Right lobe of liver (tissue), 4 donors: ENCODE data around the gene CEP83.

ENCODE experiments used
- CTCF ChIP-seq, 4 donors: fragments of 200-600 bp in 3 of 4; fragments of 450-650 bp in 1 of 4; IDR thresholded peaks; one replicate each; pipeline versions ENCODE4 v1.5.1 to v1.8.0; 2016 to 2022; ENCODE audit warnings: antibody characterized with exemption in 4 of 4, mild to moderate bottlenecking in 2 of 4
- POLR2A ChIP-seq: fragments of 450-650 bp; IDR thresholded peaks from one replicate; pipeline ENCODE4 v1.6.1; 2017; ENCODE audit warnings: antibody characterized with exemption, mild to moderate bottlenecking
- donor health status: DM: no; HTN: no; CAD: no.
- donor health status: DM: no; HTN: no; CAD: no.
- donor health status: DM: no; HTN: yes; CAD: no.

GRCh38 chr12:94267537-94267872 is 192.2 kb downstream of the CEP83 start:
- TF ChIP-seq CTCF (IDR thresholded peaks at IDR 0.05): no peak
- no peak for TF ChIP-seq POLR2A
